GM23248 (cell line): ENCODE data around the gene EHMT2. TPM values are rescaled to one million over a fixed set of nuclear protein-coding genes. Genes with fewer than 3 reads are reported as not detected.

Experiments used
- DNase-seq: peaks from one replicate; pipeline ENCODE4 v3.0.0-alpha.2; 2015
- H2AFZ ChIP-seq: fragments of 200-600 bp; sonication (generic); 2 replicates; pipeline ENCODE4 v1.6.1; 2016; ENCODE audit warnings: antibody characterized with exemption
- H3F3A ChIP-seq: fragments of 200-600 bp; sonication (generic); 2 replicates; pipeline ENCODE4 v1.6.1; 2016; ENCODE audit warnings: mild to moderate bottlenecking, antibody characterized with exemption, mixed run types; ENCODE audit not compliant: insufficient read depth
- H3K27ac ChIP-seq: fragments of 200-600 bp; sonication (generic); 2 replicates; pipeline ENCODE4 v1.5.1; 2016; ENCODE audit warnings: mild to moderate bottlenecking
- H3K27me3 ChIP-seq: fragments of 200-600 bp; sonication (generic); replicated peaks from 2 replicates; pipeline ENCODE4 v1.6.1; 2016; ENCODE audit warnings: mild to moderate bottlenecking; ENCODE audit not compliant: insufficient read depth
- H3K36me3 ChIP-seq: fragments of 200-600 bp; sonication (generic); 2 replicates; pipeline ENCODE4 v1.6.1; 2016; ENCODE audit warnings: low read depth, mild to moderate bottlenecking
- H3K4me1 ChIP-seq: fragments of 200-600 bp; sonication (generic); 2 replicates; pipeline ENCODE4 v1.6.1; 2016; ENCODE audit warnings: mild to moderate bottlenecking; ENCODE audit not compliant: insufficient read depth
- H3K4me2 ChIP-seq: fragments of 200-600 bp; sonication (generic); one replicate; pipeline ENCODE4 v1.6.1; 2016; ENCODE audit warnings: mild to moderate bottlenecking; ENCODE audit not compliant: unreplicated experiment
- H3K4me3 ChIP-seq: fragments of 200-600 bp; sonication (generic); 2 replicates; pipeline ENCODE4 v1.5.1; 2016; ENCODE audit warnings: mild to moderate bottlenecking
- H3K79me2 ChIP-seq: fragments of 200-600 bp; sonication (generic); 2 replicates; pipeline ENCODE4 v1.6.1; 2016; ENCODE audit warnings: mild to moderate bottlenecking; ENCODE audit not compliant: insufficient read depth
- H3K9ac ChIP-seq: fragments of 200-600 bp; sonication (generic); 2 replicates; pipeline ENCODE4 v1.6.1; 2016; ENCODE audit warnings: mild to moderate bottlenecking
- H3K9me2 ChIP-seq: fragments of 200-600 bp; sonication (generic); 2 replicates; pipeline ENCODE4 v1.6.1; 2016; ENCODE audit warnings: mixed run types, mild to moderate bottlenecking, moderate library complexity; ENCODE audit not compliant: insufficient read depth
- H3K9me3 ChIP-seq: fragments of 200-600 bp; sonication (generic); one replicate; pipeline ENCODE4 v1.6.1; 2017; ENCODE audit warnings: low read depth
- H4K20me1 ChIP-seq: fragments of 200-600 bp; sonication (generic); 2 replicates; pipeline ENCODE4 v1.6.0; 2016; ENCODE audit not compliant: insufficient read depth
- EZH2 ChIP-seq: fragments of 200-600 bp; sonication (generic); IDR thresholded peaks from 2 replicates; pipeline ENCODE4 v1.6.1; 2018; ENCODE audit warnings: antibody characterized with exemption, mild to moderate bottlenecking; ENCODE audit not compliant: insufficient read depth, poor library complexity, severe bottlenecking
- EZH2phosphoT487 ChIP-seq: fragments of 200-600 bp; sonication (generic); IDR thresholded peaks from 2 replicates; pipeline ENCODE4 v1.6.1; 2018; ENCODE audit warnings: antibody characterized with exemption, moderate library complexity, mild to moderate bottlenecking, low read depth; ENCODE audit not compliant: insufficient read depth
- WGBS, 2 experiments: methylation state at CpG; one replicate each; pipeline ENCODE4 v1.1.6; 2015 to 2017; ENCODE audit warnings: low lambda C conversion rate in 2 of 2, low coverage in 1 of 2; ENCODE audit errors: missing lambda C conversion rate in 2 of 2; 5-methylcytosine and 5-hydroxymethylcytosine counted together
- in situ Hi-C: fragments of 300-500 bp; cut with MboI; formaldehyde crosslinking; loops from 2 replicates; pipeline ENCODE4 v1.15.0; 2020
- polyA plus RNA-seq: library from polyadenylated mRNA; unstranded; fragments of >200 nt; fragmentation: Nextera tagmentation; extraction: Ambion mirVana; gene quantifications from 2 replicates; pipeline ENCODE4 v1.2.1, GENCODE V29; 2016
- small RNA-seq: library from RNA; depleted of rRNA; stranded (forward); fragments of <200 nt; gene quantifications from one replicate; pipeline ENCODE3, GENCODE V24; 2014; ENCODE audit warnings: low read depth, low replicate concordance
- total RNA-seq: library from RNA; depleted of rRNA; stranded (reverse); fragments of >200 nt; shearing (Covaris generic); gene quantifications from 2 replicates; pipeline ENCODE4 v1.2.3, GENCODE V29; 2014; rRNA removed

EHMT2 gene
- total and polyA plus RNA-seq, 2 experiments from 2014 or later = 27.5 to 41.5 TPM

DNA sequence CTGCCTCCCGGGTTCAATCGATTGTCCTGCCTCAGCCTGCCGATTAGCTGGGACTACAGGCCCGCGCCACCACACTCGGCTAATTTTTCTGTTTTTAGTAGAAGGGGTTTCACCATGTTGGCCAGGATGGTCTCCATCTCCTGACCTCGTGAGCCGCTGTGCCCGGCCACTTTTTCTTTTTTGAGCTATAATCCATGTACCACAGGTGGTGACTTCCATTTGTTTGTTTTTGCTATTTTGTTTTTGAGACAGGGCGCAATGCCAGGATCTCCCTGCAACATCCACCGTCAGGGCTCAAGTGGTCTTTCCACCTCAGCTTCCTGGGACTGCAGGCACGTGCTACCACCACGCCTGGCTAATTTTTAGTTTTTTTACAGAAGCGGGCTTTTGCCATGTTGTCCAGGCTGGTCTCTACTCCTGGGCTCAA is 61.4 kb downstream of the EHMT2 start:
- peak overlapping the region; percentile 96 for H3K9ac ChIP-seq
- H3F3A ChIP-seq = peaks cover 55% of the 10 kb centered on the region
- H3K4me1 ChIP-seq = peaks cover 40% of the 10 kb centered on the region
- no peaks in the 10 kb centered on the region for H3K27me3 ChIP-seq
- H2AFZ ChIP-seq = no peak overlapping the region
- H3K9me3 ChIP-seq = no peaks in the 10 kb centered on the region
- in situ Hi-C loops = no loop called here
- peak overlapping the region; percentile 93 for H3K27ac ChIP-seq
- no peaks in the 10 kb centered on the region for H3K9me2 ChIP-seq
- peak overlapping the region; percentile 88 for H3K4me3 ChIP-seq
- peaks cover 83% of the 10 kb centered on the region for H3K79me2 ChIP-seq
- peaks cover 16% of the 10 kb centered on the region for H4K20me1 ChIP-seq
- peaks cover 50% of the 10 kb centered on the region for H3K36me3 ChIP-seq
- DNase-seq = peak; percentile 33
- 12% methylated on average over 14 of the region's 14 CpGs for WGBS, 2 experiments
- H3K4me2 ChIP-seq = peak overlapping the region; percentile 99
- TF ChIP-seq EZH2 (no peak), EZH2phosphoT487 (no peak)

DNA sequence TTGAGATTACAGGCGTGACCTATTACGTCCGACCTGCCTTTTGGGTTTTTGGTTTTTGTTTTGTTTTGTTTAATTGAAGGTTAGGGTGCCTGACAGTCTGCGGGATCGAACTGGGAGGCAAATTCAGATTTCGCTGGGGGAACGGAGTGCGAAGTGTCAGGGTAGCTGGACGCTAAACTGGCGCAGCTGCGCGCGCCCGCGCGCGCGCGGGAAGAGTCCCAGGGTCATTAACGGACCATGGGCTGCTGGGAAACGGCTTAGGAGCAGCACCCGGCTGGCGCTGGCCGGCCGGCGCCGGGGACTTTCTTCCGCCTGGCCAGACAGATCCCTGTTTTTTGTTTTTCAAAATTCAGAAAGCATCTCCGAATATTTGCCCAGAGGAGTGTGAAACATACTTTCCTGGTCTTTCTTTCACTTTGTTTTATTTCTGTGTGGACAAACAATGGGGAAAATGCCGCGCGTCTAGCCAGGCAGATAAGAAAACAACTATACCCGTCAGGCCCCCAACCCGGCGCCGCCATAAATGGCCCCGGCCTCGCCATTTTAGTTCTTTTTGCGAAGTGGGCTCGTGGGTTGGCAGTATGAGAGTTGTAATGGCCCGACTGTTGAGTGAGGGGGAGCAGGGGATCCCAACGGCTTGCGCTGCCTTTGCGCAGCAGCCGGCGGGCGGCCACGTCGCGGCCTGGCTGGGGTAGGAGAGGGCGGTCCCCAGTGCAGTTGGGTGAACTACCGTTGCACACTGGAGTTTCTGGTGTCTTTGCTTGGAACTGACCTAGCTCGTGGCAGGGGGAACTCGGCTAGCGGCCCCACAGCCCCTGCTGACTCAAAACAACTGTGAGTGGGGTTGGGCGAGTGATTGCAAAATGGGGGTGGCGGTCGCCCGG is 62.9 kb downstream of the EHMT2 start:
- peak overlapping the region; percentile 99 for H3K4me2 ChIP-seq
- peak overlapping the region; percentile 96 for H3K9ac ChIP-seq
- H3F3A ChIP-seq = peaks cover 41% of the 10 kb centered on the region
- peaks cover 35% of the 10 kb centered on the region for H3K36me3 ChIP-seq
- H3K27me3 ChIP-seq = no peaks in the 10 kb centered on the region
- no peaks in the 10 kb centered on the region for H3K9me2 ChIP-seq
- H3K4me1 ChIP-seq = peaks cover 44% of the 10 kb centered on the region
- DNase-seq = peak; percentile 95
- in situ Hi-C loops = no loop called here
- peak overlapping the region; percentile 88 for H3K4me3 ChIP-seq
- H3K27ac ChIP-seq = peak overlapping the region; percentile 93
- peaks cover 97% of the 10 kb centered on the region for H3K79me2 ChIP-seq
- no peak for TF ChIP-seq EZH2phosphoT487
- TF ChIP-seq EZH2 = no peak
- peak overlapping the region; percentile 92 for H2AFZ ChIP-seq
- no peaks in the 10 kb centered on the region for H3K9me3 ChIP-seq
- WGBS, 2 experiments = 1 to 2% methylated on average over 59 of the region's 59 CpGs
- H4K20me1 ChIP-seq = peaks cover 16% of the 10 kb centered on the region

DNA sequence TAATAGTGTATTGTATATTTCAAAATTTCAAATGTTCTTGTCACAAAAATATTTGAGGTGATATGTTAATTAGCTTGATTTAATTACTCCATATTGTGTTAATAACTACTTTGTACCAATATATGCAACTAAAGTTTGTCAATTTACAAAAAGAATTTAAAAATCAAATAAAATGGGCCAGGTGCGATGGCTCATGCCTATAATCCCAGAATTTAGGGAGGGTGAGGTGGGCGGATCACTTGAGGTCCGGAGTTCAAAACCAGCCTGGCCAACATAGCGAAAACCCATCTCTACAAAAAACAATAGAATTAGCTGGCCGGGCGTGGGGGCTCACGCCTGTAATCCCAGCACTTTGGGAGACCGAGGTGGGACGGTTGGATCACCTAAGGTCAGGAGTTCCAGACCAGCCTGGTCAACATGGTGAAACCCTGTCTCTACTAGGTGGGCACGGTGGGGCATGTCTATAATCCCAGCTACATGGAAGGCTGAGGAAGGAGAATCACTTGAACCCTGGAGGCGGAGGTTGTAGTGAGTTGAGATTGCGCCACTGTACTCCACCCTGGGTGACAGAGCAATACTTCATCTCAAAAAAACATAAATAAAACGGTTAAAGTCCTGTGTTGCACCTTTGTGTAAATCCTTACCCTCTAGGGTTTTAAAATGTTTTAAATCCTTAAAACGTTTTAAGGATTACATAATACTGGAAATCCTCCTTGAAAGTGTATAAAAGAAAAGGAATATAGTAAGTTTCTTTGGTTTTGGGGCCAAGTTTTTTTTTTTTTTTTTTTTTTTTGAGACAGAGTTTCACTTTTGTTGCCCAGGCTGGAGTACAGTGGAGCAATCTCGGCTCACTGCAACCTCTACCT is 65.9 kb downstream of the EHMT2 start:
- Histone ChIP-seq H3K4me2 (peak overlapping the region; percentile 95), H3K9ac (peak overlapping the region; percentile 83), H4K20me1 (0 out of 2 replicates have a peak, but pooled peaks cover 1% of the 10 kb centered on the region), H3K27me3 (no peaks in the 10 kb centered on the region), H3K9me3 (no peaks in the 10 kb centered on the region), H3K4me1 (peaks cover 26% of the 10 kb centered on the region), H3K27ac (peak overlapping the region; percentile 7; the same call in 1 of the 2 replicates), H3K36me3 (peaks cover 6% of the 10 kb centered on the region; the same call in 1 of the 2 replicates), H2AFZ (no peak overlapping the region), H3K9me2 (no peaks in the 10 kb centered on the region), H3K4me3 (peak overlapping the region; percentile 81), H3F3A (peaks cover 16% of the 10 kb centered on the region), H3K79me2 (peaks cover 70% of the 10 kb centered on the region)
- TF ChIP-seq EZH2phosphoT487 (no peak), EZH2 (no peak)
- in situ Hi-C loops = no loop called here
- DNase-seq = peak; percentile 15
- WGBS, 2 experiments = 84% methylated on average over 15 of the region's 15 CpGs

- peak overlapping the region; percentile 83 for H3K9ac ChIP-seq
- in situ Hi-C loops = no loop called here
Measured at GRCh38 chr6:31830886-31831335, 66.6 kb downstream of the EHMT2 start.

More at GRCh38 chr6:31830886-31831335, 66.6 kb downstream of the EHMT2 start:
- peak overlapping the region; percentile 95 for H3K4me2 ChIP-seq
- H3K27ac ChIP-seq = peak overlapping the region; percentile 59
- no peaks in the 10 kb centered on the region for H3K27me3 ChIP-seq
- peak overlapping the region; percentile 81 for H3K4me3 ChIP-seq
- TF ChIP-seq EZH2phosphoT487 (no peak), EZH2 (no peak)
- H3K79me2 ChIP-seq = peaks cover 67% of the 10 kb centered on the region
- H3F3A ChIP-seq = peaks cover 12% of the 10 kb centered on the region; the same call in 1 of the 2 replicates
- H3K36me3 ChIP-seq = no peaks in the 10 kb centered on the region; the same call in 1 of the 2 replicates
- H3K9me2 ChIP-seq = no peaks in the 10 kb centered on the region
- no peak for DNase-seq
- H3K4me1 ChIP-seq = peaks cover 24% of the 10 kb centered on the region
- H4K20me1 ChIP-seq = no peaks in the 10 kb centered on the region
- H2AFZ ChIP-seq = peak overlapping the region; percentile 56
- H3K9me3 ChIP-seq = no peaks in the 10 kb centered on the region
- 44 to 53% methylated on average over 6 of the region's 6 CpGs for WGBS, 2 experiments

Small RNAs within 50 kb of the gene (small RNA-seq; reads per million reads assigned to genes)
- gene AL645922.1 (not detected), gene SNORD48 (14.9 reads per million, percentile 87 among the genes with 10 or more reads in this experiment), gene SNORD52 (not detected)

Other genes with a start within 250 kb of the EHMT2 start
Only the 30 nearest of the 36 such genes appear.
- 2.7 and 7.5 TPM in 2 replicates for gene LY6G5B, start 227.7 kb downstream of the EHMT2 start, total RNA-seq
- gene LY6G5B, start 227.7 kb downstream of the EHMT2 start, polyA plus RNA-seq = 3.9 and 5.9 TPM in 2 replicates
- gene LY6G5C, start 216.6 kb downstream of the EHMT2 start, total RNA-seq = 1.7 TPM in 1 of 2 replicates, not detected in the other
- gene LY6G5C, start 216.6 kb downstream of the EHMT2 start, polyA plus RNA-seq = 5.0 and 5.1 TPM in 2 replicates
- 54.0 and 59.9 TPM in 2 replicates for gene ABHD16A, start 194.4 kb downstream of the EHMT2 start, total RNA-seq
- gene ABHD16A, start 194.4 kb downstream of the EHMT2 start, polyA plus RNA-seq = 48.0 and 48.5 TPM in 2 replicates
- not detected in 2 replicates for gene LY6G6F, start 190.8 kb downstream of the EHMT2 start, total RNA-seq
- not detected in 2 replicates for gene LY6G6F, start 190.8 kb downstream of the EHMT2 start, polyA plus RNA-seq
- gene LY6G6D, start 182.3 kb downstream of the EHMT2 start, total RNA-seq = not detected in 2 replicates
- gene LY6G6D, start 182.3 kb downstream of the EHMT2 start, polyA plus RNA-seq = not detected in 2 replicates
- gene LY6G6C, start 176.0 kb downstream of the EHMT2 start, total RNA-seq = not detected in 2 replicates
- not detected in 2 replicates for gene LY6G6C, start 176.0 kb downstream of the EHMT2 start, polyA plus RNA-seq
- gene MPIG6B, start 174.3 kb downstream of the EHMT2 start, total RNA-seq = not detected in 2 replicates
- not detected in 2 replicates for gene MPIG6B, start 174.3 kb downstream of the EHMT2 start, polyA plus RNA-seq
- gene DDAH2, start 168.4 kb downstream of the EHMT2 start, total RNA-seq = 76.6 and 93.3 TPM in 2 replicates
- 77.7 and 90.2 TPM in 2 replicates for gene DDAH2, start 168.4 kb downstream of the EHMT2 start, polyA plus RNA-seq
- 447 and 576 TPM in 2 replicates for gene CLIC1, start 161.2 kb downstream of the EHMT2 start, total RNA-seq
- 784 and 791 TPM in 2 replicates for gene CLIC1, start 161.2 kb downstream of the EHMT2 start, polyA plus RNA-seq
- gene MSH5, start 157.7 kb downstream of the EHMT2 start, total RNA-seq = 4.3 and 7.1 TPM in 2 replicates
- 2.0 and 2.9 TPM in 2 replicates for gene MSH5, start 157.7 kb downstream of the EHMT2 start, polyA plus RNA-seq
- gene SAPCD1, start 135.0 kb downstream of the EHMT2 start, total RNA-seq = 2.5 TPM in 1 of 2 replicates, not detected in the other
- 0.85 and 1.3 TPM in 2 replicates for gene SAPCD1, start 135.0 kb downstream of the EHMT2 start, polyA plus RNA-seq
- gene VWA7, start 120.4 kb downstream of the EHMT2 start, total RNA-seq = 0.54 TPM in 1 of 2 replicates, not detected in the other
- gene VWA7, start 120.4 kb downstream of the EHMT2 start, polyA plus RNA-seq = 0.37 and 0.56 TPM in 2 replicates
- 47.6 and 66.4 TPM in 2 replicates for gene VARS1, start 101.9 kb downstream of the EHMT2 start, total RNA-seq
- gene VARS1, start 101.9 kb downstream of the EHMT2 start, polyA plus RNA-seq = 39.1 and 39.8 TPM in 2 replicates
- 32.5 and 40.3 TPM in 2 replicates for gene LSM2, start 90.7 kb downstream of the EHMT2 start, total RNA-seq
- 48.4 and 52.3 TPM in 2 replicates for gene LSM2, start 90.7 kb downstream of the EHMT2 start, polyA plus RNA-seq
- gene HSPA1L, start 82.4 kb downstream of the EHMT2 start, total RNA-seq = 1.3 and 1.7 TPM in 2 replicates
- gene HSPA1L, start 82.4 kb downstream of the EHMT2 start, polyA plus RNA-seq = 0.85 and 0.91 TPM in 2 replicates
- gene HSPA1A, start 82.2 kb downstream of the EHMT2 start, total RNA-seq = 86.1 and 107 TPM in 2 replicates
- 67.5 and 76.3 TPM in 2 replicates for gene HSPA1A, start 82.2 kb downstream of the EHMT2 start, polyA plus RNA-seq
- 104 and 124 TPM in 2 replicates for gene HSPA1B, start 70.0 kb downstream of the EHMT2 start, total RNA-seq
- 58.0 and 61.3 TPM in 2 replicates for gene HSPA1B, start 70.0 kb downstream of the EHMT2 start, polyA plus RNA-seq
- 38.3 and 40.2 TPM in 2 replicates for gene NEU1, start 34.9 kb downstream of the EHMT2 start, total RNA-seq
- 27.8 TPM in 2 replicates for gene NEU1, start 34.9 kb downstream of the EHMT2 start, polyA plus RNA-seq
- not detected in 2 replicates for gene SLC44A4, start 18.7 kb downstream of the EHMT2 start, total RNA-seq
- not detected in 2 replicates for gene SLC44A4, start 18.7 kb downstream of the EHMT2 start, polyA plus RNA-seq
- 2.0 and 6.1 TPM in 2 replicates for gene ZBTB12, start 4.4 kb upstream of the EHMT2 start, total RNA-seq
- gene ZBTB12, start 4.4 kb upstream of the EHMT2 start, polyA plus RNA-seq = not detected in 2 replicates
- 1.3 and 2.1 TPM in 2 replicates for gene C2, start 30.0 kb upstream of the EHMT2 start, total RNA-seq
- 1.4 and 2.3 TPM in 2 replicates for gene C2, start 30.0 kb upstream of the EHMT2 start, polyA plus RNA-seq
- 4.4 and 7.3 TPM in 2 replicates for gene CFB, start 48.4 kb upstream of the EHMT2 start, total RNA-seq
- 3.4 and 3.9 TPM in 2 replicates for gene CFB, start 48.4 kb upstream of the EHMT2 start, polyA plus RNA-seq
- gene NELFE, start 61.3 kb upstream of the EHMT2 start, total RNA-seq = 62.9 and 77.9 TPM in 2 replicates
- gene NELFE, start 61.3 kb upstream of the EHMT2 start, polyA plus RNA-seq = 108 and 114 TPM in 2 replicates
- 54.9 and 65.4 TPM in 2 replicates for gene SKIC2, start 61.5 kb upstream of the EHMT2 start, total RNA-seq
- 46.9 and 47.7 TPM in 2 replicates for gene SKIC2, start 61.5 kb upstream of the EHMT2 start, polyA plus RNA-seq
- gene DXO, start 74.4 kb upstream of the EHMT2 start, total RNA-seq = 24.2 and 31.0 TPM in 2 replicates
- gene DXO, start 74.4 kb upstream of the EHMT2 start, polyA plus RNA-seq = 23.3 and 26.6 TPM in 2 replicates
- 4.8 and 5.3 TPM in 2 replicates for gene C4A, start 84.4 kb upstream of the EHMT2 start, total RNA-seq
- gene C4A, start 84.4 kb upstream of the EHMT2 start, polyA plus RNA-seq = 1.3 and 2.4 TPM in 2 replicates
- 4.5 and 6.4 TPM in 2 replicates for gene C4B, start 117.1 kb upstream of the EHMT2 start, total RNA-seq
- gene C4B, start 117.1 kb upstream of the EHMT2 start, polyA plus RNA-seq = 1.1 and 2.6 TPM in 2 replicates
- not detected in 2 replicates for gene CYP21A2, start 140.7 kb upstream of the EHMT2 start, total RNA-seq
- not detected in 2 replicates for gene CYP21A2, start 140.7 kb upstream of the EHMT2 start, polyA plus RNA-seq
- gene TNXB, start 211.6 kb upstream of the EHMT2 start, total RNA-seq = 23.5 and 23.8 TPM in 2 replicates
- gene TNXB, start 211.6 kb upstream of the EHMT2 start, polyA plus RNA-seq = 5.2 TPM in 2 replicates
- gene ATF6B, start 230.5 kb upstream of the EHMT2 start, total RNA-seq = 33.3 and 37.3 TPM in 2 replicates
- gene ATF6B, start 230.5 kb upstream of the EHMT2 start, polyA plus RNA-seq = 51.7 and 54.1 TPM in 2 replicates